Hepatocyte (in vitro differentiated cells): ENCODE data around the gene CTNNA2. TPM values are rescaled to one million over a fixed set of nuclear protein-coding genes. Genes with fewer than 3 reads are reported as not detected.
"Not testable (repeated sequence)": the region's sequence is repeated elsewhere in the genome, so short reads cannot be mapped to it uniquely, and the experiment has no call there.

Experiments used
- DNase-seq: peaks from one replicate; pipeline ENCODE4 v3.0.0-alpha.2; 2016; ENCODE audit warnings: low spot score
- H2AFZ ChIP-seq: fragments of 200-600 bp; sonication (generic); 2 replicates; pipeline ENCODE4 v1.6.0; 2016; ENCODE audit warnings: antibody characterized with exemption, mild to moderate bottlenecking
- H3K27ac ChIP-seq: fragments of 200-600 bp; sonication (generic); 2 replicates; pipeline ENCODE4 v1.5.1; 2016; ENCODE audit warnings: mild to moderate bottlenecking
- H3K27me3 ChIP-seq: fragments of 200-600 bp; sonication (generic); 2 replicates; pipeline ENCODE4 v1.6.1; 2016
- H3K36me3 ChIP-seq: fragments of 200-600 bp; sonication (generic); replicated peaks from 2 replicates; pipeline ENCODE4 v1.5.1; 2016; ENCODE audit warnings: low read depth; ENCODE audit not compliant: insufficient read depth
- H3K4me1 ChIP-seq: fragments of 200-600 bp; sonication (generic); 2 replicates; pipeline ENCODE4 v1.5.1; 2016; ENCODE audit warnings: mild to moderate bottlenecking, moderate library complexity; ENCODE audit not compliant: insufficient read depth
- H3K4me2 ChIP-seq: fragments of 200-600 bp; sonication (generic); 2 replicates; pipeline ENCODE4 v1.6.0; 2016
- H3K4me3 ChIP-seq: fragments of 200-600 bp; sonication (generic); 2 replicates; pipeline ENCODE4 v1.5.1; 2016; ENCODE audit warnings: mild to moderate bottlenecking
- H3K79me2 ChIP-seq: fragments of 200-600 bp; sonication (generic); 2 replicates; pipeline ENCODE4 v1.6.0; 2017; ENCODE audit warnings: mild to moderate bottlenecking
- H3K9me2 ChIP-seq: fragments of 200-600 bp; sonication (generic); replicated peaks from 2 replicates; pipeline ENCODE4 v1.6.0; 2017; ENCODE audit warnings: mild to moderate bottlenecking; ENCODE audit not compliant: insufficient read depth
- H3K9me3 ChIP-seq: fragments of 200-600 bp; sonication (generic); 2 replicates; pipeline ENCODE4 v1.5.1; 2016; ENCODE audit warnings: low read depth, mild to moderate bottlenecking
- H4K20me1 ChIP-seq: fragments of 200-600 bp; sonication (generic); 2 replicates; pipeline ENCODE4 v1.6.0; 2016; ENCODE audit warnings: mild to moderate bottlenecking; ENCODE audit not compliant: insufficient read depth, poor library complexity, severe bottlenecking
- EZH2 ChIP-seq: fragments of 200-600 bp; sonication (generic); IDR thresholded peaks from 2 replicates; pipeline ENCODE4 v1.6.1; 2016; ENCODE audit warnings: antibody characterized with exemption, mild to moderate bottlenecking, borderline replicate concordance
- EZH2phosphoT487 ChIP-seq: fragments of 200-600 bp; sonication (generic); IDR thresholded peaks from one replicate; pipeline ENCODE4 v1.6.1; 2018; ENCODE audit warnings: antibody characterized with exemption, mild to moderate bottlenecking, low read depth, moderate library complexity; ENCODE audit not compliant: unreplicated experiment, severe bottlenecking
- WGBS: methylation state at CpG from one replicate; pipeline ENCODE4 v1.1.6; 2016; ENCODE audit warnings: low lambda C conversion rate; ENCODE audit errors: missing lambda C conversion rate; 5-methylcytosine and 5-hydroxymethylcytosine counted together
- polyA plus RNA-seq: library from polyadenylated mRNA; unstranded; fragments of >200 nt; fragmentation: Nextera tagmentation; extraction: Ambion mirVana; gene quantifications from 2 replicates; pipeline ENCODE4 v1.2.1, GENCODE V29; 2016
- total RNA-seq: library from RNA; depleted of rRNA; stranded (reverse); fragments of >200 nt; gene quantifications from 2 replicates; pipeline ENCODE4 v1.2.3, GENCODE V29; 2014
- TF ChIP-seq, protein P1 (sequence below): fragments of 200-600 bp; sonication (generic); IDR thresholded peaks from 2 replicates; pipeline ENCODE4 v1.5.1; 2016; ENCODE audit warnings: antibody characterized with exemption, mild to moderate bottlenecking; ENCODE audit not compliant: poor library complexity

Gene CTNNA2
- total and polyA plus RNA-seq, 2 experiments from 2014 or later = 0.79 to 4.4 TPM

DNA sequence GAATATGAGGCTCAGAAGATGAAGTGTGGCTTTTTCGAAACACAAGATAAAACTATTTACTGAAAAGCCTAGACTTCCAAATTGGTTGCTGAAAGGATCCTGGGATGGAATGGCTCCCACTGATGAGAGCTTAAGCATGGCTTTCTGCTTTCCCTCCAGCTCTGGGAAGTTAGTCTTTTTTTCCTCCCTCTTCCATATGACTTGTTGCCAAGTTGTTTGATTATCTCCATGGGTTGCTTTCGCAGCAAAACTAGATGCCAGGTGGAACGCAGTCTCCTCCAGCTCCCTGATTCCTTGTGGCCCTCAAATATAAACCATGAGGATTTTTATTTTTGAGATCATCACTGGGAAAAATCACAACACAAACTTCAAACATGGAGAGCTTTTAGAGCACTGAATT is 515.2 kb downstream of the CTNNA2 start:
- Histone ChIP-seq H3K9me3 (no peaks in the 10 kb centered on the region), H3K27ac (no peak overlapping the region), H3K79me2 (no peaks in the 10 kb centered on the region), H3K4me1 (no peaks in the 10 kb centered on the region), H3K4me2 (no peak overlapping the region), H4K20me1 (no peaks in the 10 kb centered on the region), H3K9me2 (no peaks in the 10 kb centered on the region), H3K4me3 (no peak overlapping the region), H2AFZ (no peak overlapping the region), H3K27me3 (no peaks in the 10 kb centered on the region), H3K36me3 (no peaks in the 10 kb centered on the region)
- TF ChIP-seq, protein P1, sequence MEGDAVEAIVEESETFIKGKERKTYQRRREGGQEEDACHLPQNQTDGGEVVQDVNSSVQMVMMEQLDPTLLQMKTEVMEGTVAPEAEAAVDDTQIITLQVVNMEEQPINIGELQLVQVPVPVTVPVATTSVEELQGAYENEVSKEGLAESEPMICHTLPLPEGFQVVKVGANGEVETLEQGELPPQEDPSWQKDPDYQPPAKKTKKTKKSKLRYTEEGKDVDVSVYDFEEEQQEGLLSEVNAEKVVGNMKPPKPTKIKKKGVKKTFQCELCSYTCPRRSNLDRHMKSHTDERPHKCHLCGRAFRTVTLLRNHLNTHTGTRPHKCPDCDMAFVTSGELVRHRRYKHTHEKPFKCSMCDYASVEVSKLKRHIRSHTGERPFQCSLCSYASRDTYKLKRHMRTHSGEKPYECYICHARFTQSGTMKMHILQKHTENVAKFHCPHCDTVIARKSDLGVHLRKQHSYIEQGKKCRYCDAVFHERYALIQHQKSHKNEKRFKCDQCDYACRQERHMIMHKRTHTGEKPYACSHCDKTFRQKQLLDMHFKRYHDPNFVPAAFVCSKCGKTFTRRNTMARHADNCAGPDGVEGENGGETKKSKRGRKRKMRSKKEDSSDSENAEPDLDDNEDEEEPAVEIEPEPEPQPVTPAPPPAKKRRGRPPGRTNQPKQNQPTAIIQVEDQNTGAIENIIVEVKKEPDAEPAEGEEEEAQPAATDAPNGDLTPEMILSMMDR = no peak
- TF ChIP-seq EZH2phosphoT487 (no peak), EZH2 (no peak)
- no peak for DNase-seq
- 99% methylated on average over 3 of the region's 3 CpGs for WGBS

DNA sequence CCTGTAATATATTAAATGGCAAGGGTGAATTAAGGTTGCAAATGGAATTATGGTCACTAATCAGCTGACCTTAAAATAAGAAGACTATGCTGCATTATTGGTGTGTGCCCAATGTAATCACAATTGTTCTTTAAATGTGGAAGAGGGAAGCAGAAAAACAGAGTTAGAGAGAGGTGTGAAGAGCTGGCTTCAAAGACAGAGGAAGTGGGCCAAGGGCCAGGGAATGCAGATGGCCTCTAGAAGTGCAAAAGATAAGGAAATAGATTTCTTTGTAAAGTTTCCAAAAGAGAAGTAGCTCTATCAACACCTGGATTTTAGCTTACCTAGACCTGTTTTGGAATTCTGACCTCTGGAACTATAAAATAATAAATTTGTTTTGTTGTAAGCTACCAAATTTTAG is 515.7 kb downstream of the CTNNA2 start:
- H4K20me1 ChIP-seq = no peaks in the 10 kb centered on the region

DNA sequence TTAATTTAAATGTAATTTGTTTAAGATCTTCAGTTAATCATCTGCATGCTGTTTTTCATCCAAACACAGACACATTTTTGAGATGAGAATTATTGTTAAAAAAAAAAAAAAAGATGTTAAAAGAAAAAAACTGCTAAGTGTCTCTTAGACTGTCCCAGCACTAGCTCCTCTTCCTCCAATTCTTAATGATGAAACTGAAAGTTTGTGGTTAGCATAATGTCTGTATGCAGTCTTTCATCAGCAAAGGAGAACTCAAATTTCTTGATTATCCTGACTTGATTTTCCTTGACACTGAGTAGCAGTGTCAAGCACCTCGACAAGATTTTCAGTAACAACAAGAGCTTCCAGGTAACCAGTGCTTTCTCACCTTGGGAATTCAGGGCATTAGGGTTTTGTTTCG is 517.3 kb downstream of the CTNNA2 start:
- no peaks in the 10 kb centered on the region for H4K20me1 ChIP-seq
- H3K4me3 ChIP-seq = no peak overlapping the region
- H3K4me1 ChIP-seq = no peaks in the 10 kb centered on the region
- TF ChIP-seq EZH2phosphoT487 (no peak), EZH2 (no peak)
- TF ChIP-seq, protein P1 = no peak
- H3K79me2 ChIP-seq = no peaks in the 10 kb centered on the region
- WGBS = 88% methylated on average over 2 of the region's 2 CpGs
- no peak overlapping the region for H3K4me2 ChIP-seq
- H3K27me3 ChIP-seq = no peaks in the 10 kb centered on the region
- no peak overlapping the region for H3K27ac ChIP-seq
- no peak overlapping the region for H2AFZ ChIP-seq
- H3K9me3 ChIP-seq = no peaks in the 10 kb centered on the region
- no peaks in the 10 kb centered on the region for H3K36me3 ChIP-seq
- H3K9me2 ChIP-seq = no peaks in the 10 kb centered on the region
- DNase-seq = no peak

More for the DNA sequence above, 515.7 kb downstream of the CTNNA2 start:
- TF ChIP-seq EZH2phosphoT487 = no peak
- TF ChIP-seq, protein P1 = no peak
- no peak for TF ChIP-seq EZH2
- Histone ChIP-seq H2AFZ (no peak overlapping the region), H3K4me3 (no peak overlapping the region), H3K36me3 (no peaks in the 10 kb centered on the region), H3K4me1 (no peaks in the 10 kb centered on the region), H3K27ac (no peak overlapping the region), H3K9me2 (no peaks in the 10 kb centered on the region), H3K79me2 (no peaks in the 10 kb centered on the region), H3K9me3 (no peaks in the 10 kb centered on the region), H3K4me2 (no peak overlapping the region), H3K27me3 (no peaks in the 10 kb centered on the region)
- no peak for DNase-seq

DNA sequence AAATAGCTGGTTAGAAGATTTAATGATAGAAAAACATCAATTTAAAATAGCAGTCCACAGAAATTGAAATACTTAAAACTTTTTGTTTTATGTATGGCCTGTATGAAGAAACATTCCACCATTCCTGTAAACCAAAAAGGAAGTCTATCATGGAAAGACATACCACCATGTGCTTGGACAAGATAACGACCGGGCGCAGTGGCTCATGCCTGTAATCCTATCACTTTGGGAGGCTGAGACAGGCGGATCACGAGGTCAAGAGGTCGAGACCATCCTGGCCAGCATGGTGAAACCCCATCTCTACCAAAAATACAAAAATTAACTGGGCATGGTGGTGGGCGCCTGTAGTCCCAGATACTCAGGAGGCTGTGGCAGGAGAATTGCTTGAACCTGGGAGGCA is 519.8 kb downstream of the CTNNA2 start:
- not testable (repeated sequence) for DNase-seq, H3K27me3 ChIP-seq, H3K9me2 ChIP-seq, H3K4me1 ChIP-seq, H3K4me3 ChIP-seq, H3K36me3 ChIP-seq, H4K20me1 ChIP-seq, H3K79me2 ChIP-seq, H3K4me2 ChIP-seq, H3K9me3 ChIP-seq, H2AFZ ChIP-seq, H3K27ac ChIP-seq
- 88% methylated on average over 7 of the region's 7 CpGs for WGBS
